NT2/D1 (cell line): ENCODE data around the gene MAML2.

Experiments used
- SUZ12 ChIP-seq: IDR thresholded peaks from 2 replicates; pipeline ENCODE4 v1.6.1; 2011; ENCODE audit not compliant: insufficient read length, insufficient read depth; ENCODE audit errors: extremely low read depth
- YY1 ChIP-seq: IDR thresholded peaks from 2 replicates; pipeline ENCODE4 v1.6.1; 2011; ENCODE audit not compliant: insufficient read length, insufficient read depth
- ZNF274 ChIP-seq: IDR thresholded peaks from 2 replicates; pipeline ENCODE4 v1.6.1; 2011; ENCODE audit warnings: mild to moderate bottlenecking, low read depth, low read length

DNA sequence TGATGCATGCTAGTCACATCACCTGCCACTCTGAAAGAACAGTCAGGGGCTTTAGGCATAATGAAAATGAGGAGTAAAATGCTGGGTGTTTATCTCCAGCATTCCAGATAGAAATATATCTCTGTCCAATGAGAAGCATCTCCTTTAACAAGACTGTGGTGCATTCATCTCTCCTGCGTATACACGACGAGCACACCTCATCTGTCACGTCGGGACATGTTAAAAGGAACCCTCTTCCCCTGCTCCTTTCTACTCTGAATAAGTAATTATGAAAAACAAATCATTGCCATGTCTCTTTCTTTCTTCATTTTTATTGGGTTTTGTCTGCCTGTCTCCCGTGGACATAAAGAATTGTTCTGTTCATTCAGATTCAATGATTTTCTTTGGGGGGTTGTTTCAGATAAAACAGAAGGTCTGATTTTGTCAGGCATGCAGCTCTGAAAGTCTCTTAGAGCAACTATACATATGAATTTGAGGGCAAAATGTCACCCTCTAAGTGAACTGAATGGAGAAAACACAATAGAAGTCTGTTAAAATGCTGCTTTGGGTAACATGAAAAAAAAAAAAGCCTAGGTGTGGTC lies 195.0 kb downstream of the MAML2 start:
- TF ChIP-seq ZNF274 (no peak), YY1 (no peak), SUZ12 (no peak)
